HG02870 (cell line): ENCODE results near the gene PXYLP1.

Experiments used
- ATAC-seq: cut with Tn5 transposase; IDR thresholded peaks from one replicate; pipeline ENCODE4 v1.9.1; 2021; ENCODE audit warnings: mild to moderate bottlenecking, moderate library complexity; ENCODE audit not compliant: unreplicated experiment

Gene PXYLP1

GRCh38 chr3:141228395-141228794, 3.2 kb upstream of the PXYLP1 start:
- no peak for ATAC-seq

GRCh38 chr3:141229132-141229531, 2.5 kb upstream of the PXYLP1 start:
- no peak for ATAC-seq

GRCh38 chr3:141230293-141230692, 1.3 kb upstream of the PXYLP1 start:
- ATAC-seq: no peak

GRCh38 chr3:141231952-141232823, 563 bp downstream of the PXYLP1 start:
- peak; percentile 2 for ATAC-seq

GRCh38 chr3:141233457-141234161, 2.0 kb downstream of the PXYLP1 start:
- no peak for ATAC-seq

GRCh38 chr3:141234283-141234682, 2.7 kb downstream of the PXYLP1 start:
- ATAC-seq: no peak

GRCh38 chr3:141235661-141236171, 4.1 kb downstream of the PXYLP1 start:
- ATAC-seq: no peak

GRCh38 chr3:141236361-141236760, 4.7 kb downstream of the PXYLP1 start:
- no peak for ATAC-seq

GRCh38 chr3:141237701-141238521, 6.3 kb downstream of the PXYLP1 start:
- no peak for ATAC-seq

- no peak for ATAC-seq
These were observed 8.1 kb downstream of the PXYLP1 start for GRCh38 chr3:141239511-141240281.

- ATAC-seq: no peak
These were observed 8.7 kb downstream of the PXYLP1 start for GRCh38 chr3:141240286-141240685.

GRCh38 chr3:141240687-141241615, 9.3 kb downstream of the PXYLP1 start:
- no peak for ATAC-seq

GRCh38 chr3:141241616-141242376, 10.2 kb downstream of the PXYLP1 start:
- ATAC-seq: no peak

GRCh38 chr3:141242377-141243092, 10.9 kb downstream of the PXYLP1 start:
- no peak for ATAC-seq

GRCh38 chr3:141243271-141243707, 11.7 kb downstream of the PXYLP1 start:
- ATAC-seq: no peak

GRCh38 chr3:141246224-141246957, 14.8 kb downstream of the PXYLP1 start:
- ATAC-seq: no peak

GRCh38 chr3:141246958-141247301, 15.3 kb downstream of the PXYLP1 start:
- ATAC-seq: no peak
